ENCODE measurements around the gene TRHDE.

GRCh38 chr12:72468505-72468904, 196.3 kb downstream of the TRHDE start:
- TF ChIP-seq TAF1 (IDR thresholded peaks at IDR 0.05; ENCODE audit: borderline replicate concordance, low read depth, low read length) (no peak), POLR2A (IDR thresholded peaks at IDR 0.05; ENCODE audit: low read depth, low read length) (no peak), POLR2AphosphoS5 (IDR thresholded peaks at IDR 0.05; ENCODE audit: low read depth, low read length) (no peak)

All from GM12892 (cell line).